CD14-positive monocyte (primary cell): ENCODE data around the gene ZSCAN1. TPM values are rescaled to one million over a fixed set of nuclear protein-coding genes. Genes with fewer than 3 reads are reported as not detected.

Experiments used
- DNase-seq, 3 donors: peaks; one replicate each; pipeline ENCODE4 v3.0.0-alpha.2; 2011 to 2022
- H2AFZ ChIP-seq: 2 replicates; pipeline ENCODE4 v1.6.0; 2012; ENCODE audit warnings: mild to moderate bottlenecking, low read depth, low read length, inconsistent platforms; ENCODE audit not compliant: insufficient read depth, poor library complexity, severe bottlenecking
- H3K27ac ChIP-seq, 2 donors: 1 replicate in 1 of 2; 2 replicates in 1 of 2; pipeline ENCODE4 v1.5.1; 2012 to 2013; ENCODE audit warnings: low read length in 2 of 2, control low read depth in 1 of 2, inconsistent platforms in 1 of 2, low read depth in 1 of 2, mild to moderate bottlenecking in 1 of 2
- H3K27me3 ChIP-seq, 2 donors: one replicate each; pipeline versions ENCODE4 v1.6.0 to v1.6.1; 2011 to 2013; ENCODE audit warnings: low read length in 2 of 2; ENCODE audit not compliant: control insufficient read depth in 2 of 2, insufficient read depth in 2 of 2
- H3K36me3 ChIP-seq, 2 donors: replicated peaks in 1 of 2; 1 replicate in 1 of 2; 2 replicates in 1 of 2; pipeline versions ENCODE4 v1.5.1 to v1.6.1; 2012 to 2013; ENCODE audit warnings: low read length in 2 of 2, control low read depth in 1 of 2, inconsistent platforms in 1 of 2, mild to moderate bottlenecking in 1 of 2; ENCODE audit not compliant: insufficient read depth in 2 of 2, control insufficient read depth in 1 of 2
- H3K4me1 ChIP-seq, 2 donors: 1 replicate in 1 of 2; 2 replicates in 1 of 2; pipeline versions ENCODE4 v1.5.1 to v1.6.1; 2012 to 2013; ENCODE audit warnings: low read length in 2 of 2, control low read depth in 1 of 2, inconsistent platforms in 1 of 2, mild to moderate bottlenecking in 1 of 2, moderate library complexity in 1 of 2; ENCODE audit not compliant: insufficient read depth in 2 of 2, control insufficient read depth in 1 of 2
- H3K4me2 ChIP-seq: replicated peaks from 2 replicates; pipeline ENCODE3; 2012; ENCODE audit warnings: low read length, moderate library complexity, mild to moderate bottlenecking; ENCODE audit not compliant: poor library complexity, severe bottlenecking; ENCODE audit errors: extremely low read depth
- H3K4me3 ChIP-seq, 3 experiments: fragments of 200-600 bp in 1 of 3; sonication (generic) in 1 of 3; replicated peaks in 1 of 3; 1 replicate in 2 of 3; 2 replicates in 1 of 3; pipeline ENCODE4 v1.5.1; 2011 to 2013; ENCODE audit warnings: low read length in 3 of 3, mild to moderate bottlenecking in 3 of 3, control low read depth in 2 of 3, low read depth in 2 of 3, inconsistent platforms in 1 of 3, moderate library complexity in 1 of 3
- H3K79me2 ChIP-seq: 2 replicates; pipeline ENCODE4 v1.6.0; 2012; ENCODE audit warnings: mild to moderate bottlenecking, control low read depth, inconsistent platforms, low read length, moderate library complexity; ENCODE audit not compliant: insufficient read depth
- H3K9ac ChIP-seq: 2 replicates; pipeline ENCODE4 v1.6.0; 2017; ENCODE audit warnings: low read length, mild to moderate bottlenecking; ENCODE audit not compliant: insufficient read depth, poor library complexity, severe bottlenecking
- H3K9me3 ChIP-seq, 2 donors: replicated peaks in 1 of 2; 1 replicate in 1 of 2; 2 replicates in 1 of 2; pipeline versions ENCODE4 v1.5.1 to v1.6.1; 2012 to 2013; ENCODE audit warnings: low read length in 2 of 2, control low read depth in 1 of 2; ENCODE audit not compliant: control insufficient read depth in 1 of 2, insufficient read depth in 1 of 2
- H4K20me1 ChIP-seq: 2 replicates; pipeline ENCODE4 v1.6.0; 2012; ENCODE audit warnings: mild to moderate bottlenecking, low read length, control low read depth, moderate library complexity; ENCODE audit not compliant: insufficient read depth
- H3K27ac Mint-ChIP-seq, 7 donors: one replicate each; pipeline ENCODE4 v1.8.0; 2020; ENCODE audit warnings: mild to moderate bottlenecking in 7 of 7, mixed read lengths in 7 of 7, moderate library complexity in 6 of 7, inconsistent platforms in 2 of 7
- H3K27me3 Mint-ChIP-seq, 3 donors: one replicate each; pipeline ENCODE4 v1.8.0; 2021 to 2022; ENCODE audit warnings: low read depth in 3 of 3, mild to moderate bottlenecking in 3 of 3, mixed read lengths in 3 of 3, moderate library complexity in 3 of 3, inconsistent platforms in 1 of 3
- H3K36me3 Mint-ChIP-seq, 2 donors: one replicate each; pipeline ENCODE4 v1.8.0; 2020; ENCODE audit warnings: mixed read lengths in 2 of 2, inconsistent platforms in 1 of 2, mild to moderate bottlenecking in 1 of 2
- H3K4me1 Mint-ChIP-seq: one replicate; pipeline ENCODE4 v1.8.0; 2020; ENCODE audit warnings: mild to moderate bottlenecking, mixed read lengths
- H3K4me3 Mint-ChIP-seq, 2 donors: one replicate each; pipeline ENCODE4 v1.8.0; 2020; ENCODE audit warnings: mild to moderate bottlenecking in 2 of 2, mixed read lengths in 2 of 2, moderate library complexity in 1 of 2
- H3K9me3 Mint-ChIP-seq, 7 donors: one replicate each; pipeline ENCODE4 v1.8.0; 2020 to 2022; ENCODE audit warnings: mixed read lengths in 7 of 7, mild to moderate bottlenecking in 6 of 7, moderate library complexity in 6 of 7, inconsistent platforms in 2 of 7
- CTCF ChIP-seq: fragments of 200-600 bp; IDR thresholded peaks from one replicate; pipeline ENCODE4 v1.8.0; 2022; ENCODE audit warnings: antibody characterized with exemption, mild to moderate bottlenecking
- WGBS: methylation state at CpG from one replicate; pipeline ENCODE4 v1.1.5; 2013; ENCODE audit warnings: missing lambda C conversion rate; ENCODE audit not compliant: insufficient coverage; 5-methylcytosine and 5-hydroxymethylcytosine counted together
- intact Hi-C, 2 donors: fragments of 100-400 bp; cut with micrococcal nuclease; formaldehyde crosslinking; loops; one replicate each; pipeline versions ENCODE4 v1.15.0 to v1.15.1; 2023
- polyA plus RNA-seq, 3 donors: library from polyadenylated mRNA; depleted of rRNA in 1 of 3; unstranded in 2 of 3; stranded (reverse) in 1 of 3; fragments of 300-500 nt in 2 of 3; fragments of >200 nt in 1 of 3; fragmentation: Illumina TruSeq in 2 of 3; gene quantifications; 1 replicate in 2 of 3; 2 replicates in 1 of 3; pipeline ENCODE4 v1.2.3, GENCODE V29; 2012 to 2021

The ZSCAN1 gene
- polyA plus RNA-seq, 3 donors: not detected

- H3K9me3 ChIP-seq: peaks cover 98 to 99% of the 10 kb centered on the region in 2 donors
Measured at GRCh38 chr19:58047672-58048071, 13.8 kb downstream of the ZSCAN1 start.

GRCh38 chr19:58052256-58052655 is 18.4 kb downstream of the ZSCAN1 start:
- Histone ChIP-seq H3K9ac (no peak overlapping the region), H3K27ac (no peak overlapping the region), H3K4me1 (no peaks in the 10 kb centered on the region), H4K20me1 (no peaks in the 10 kb centered on the region), H3K9me3 (peaks cover 96 to 100% of the 10 kb centered on the region in 2 donors), H2AFZ (no peak overlapping the region), H3K4me3 (no peak overlapping the region), H3K36me3 (no peaks in the 10 kb centered on the region), H3K27me3 (no peaks in the 10 kb centered on the region), H3K4me2 (no peak overlapping the region), H3K79me2 (no peaks in the 10 kb centered on the region)
- Mint-ChIP-seq H3K4me3 (no peak overlapping the region), H3K36me3 (no peaks in the 10 kb centered on the region), H3K4me1 (peaks cover 6% of the 10 kb centered on the region), H3K27ac (no peak overlapping the region), H3K27me3 (peaks cover 4 to 9% (median 7%) of the 10 kb centered on the region in 3 donors), H3K9me3 (peaks cover 72 to 100% (median 94%) of the 10 kb centered on the region in 7 donors)
- intact Hi-C loops: no loop called here
- no peak for DNase-seq
- TF ChIP-seq CTCF: no peak
- WGBS: 90% methylated on average over 11 of the region's 16 CpGs

More at GRCh38 chr19:58047672-58048071, 13.8 kb downstream of the ZSCAN1 start:
- Histone ChIP-seq H3K4me2 (no peak overlapping the region), H3K27me3 (no peaks in the 10 kb centered on the region), H3K79me2 (no peaks in the 10 kb centered on the region), H3K36me3 (no peaks in the 10 kb centered on the region), H3K4me1 (no peaks in the 10 kb centered on the region), H4K20me1 (no peaks in the 10 kb centered on the region), H3K9ac (no peak overlapping the region), H3K4me3 (no peak overlapping the region), H2AFZ (no peak overlapping the region), H3K27ac (no peak overlapping the region)
- Mint-ChIP-seq H3K4me3 (no peak overlapping the region), H3K36me3 (no peaks in the 10 kb centered on the region), H3K27me3 (peaks cover 0 to 9% (median 3%) of the 10 kb centered on the region in 3 donors), H3K4me1 (no peaks in the 10 kb centered on the region), H3K27ac (no peak overlapping the region), H3K9me3 (peaks cover 76 to 100% (median 94%) of the 10 kb centered on the region in 7 donors)
- intact Hi-C loops: no loop called here
- no peak for DNase-seq
- no peak for TF ChIP-seq CTCF
- 95% methylated on average over 9 of the region's 12 CpGs for WGBS
